Type B pancreatic cell (in vitro differentiated cells): ENCODE measurements around the gene DCP1B. TPM values are rescaled to one million over a fixed set of nuclear protein-coding genes. Genes with fewer than 3 reads are reported as not detected.
"Not testable (repeated sequence)": the region's sequence is repeated elsewhere in the genome, so short reads cannot be mapped to it uniquely, and the experiment has no call there.

ENCODE experiments used
- DNase-seq: peaks from one replicate; pipeline ENCODE4 v3.0.0; 2021; ENCODE audit warnings: mixed read lengths; ENCODE audit not compliant: unreplicated experiment; ENCODE audit errors: extremely low spot score
- H3K27ac Mint-ChIP-seq: 2 replicates; pipeline ENCODE4 v1.8.0; 2021; ENCODE audit warnings: mild to moderate bottlenecking, mixed read lengths
- H3K27me3 Mint-ChIP-seq: 2 replicates; pipeline ENCODE4 v1.8.0; 2021; ENCODE audit warnings: mixed read lengths
- H3K36me3 Mint-ChIP-seq: 2 replicates; pipeline ENCODE4 v1.8.0; 2021; ENCODE audit warnings: mixed read lengths
- H3K4me1 Mint-ChIP-seq: one replicate; pipeline ENCODE4 v1.8.0; 2021; ENCODE audit warnings: mixed read lengths; ENCODE audit not compliant: unreplicated experiment
- H3K4me3 Mint-ChIP-seq: 2 replicates; pipeline ENCODE4 v1.8.0; 2021; ENCODE audit warnings: mild to moderate bottlenecking, mixed read lengths
- H3K9me3 Mint-ChIP-seq: 2 replicates; pipeline ENCODE4 v1.8.0; 2021; ENCODE audit warnings: mixed read lengths
- CTCF ChIP-seq: fragments of 200-600 bp; sonication (generic); conservative IDR thresholded peaks from 2 replicates; pipeline ENCODE4 v1.5.0; 2021; ENCODE audit warnings: antibody characterized with exemption, mild to moderate bottlenecking
- total RNA-seq: library from RNA; stranded (reverse); gene quantifications from 2 replicates; pipeline ENCODE4 v1.2.1, GENCODE V29; 2021; ENCODE audit warnings: low replicate concordance

Gene DCP1B
- total RNA-seq, 1 donor from 2014 or later, result 22.3 TPM

GRCh38 chr12:1947081-1947480 is 57.2 kb downstream of the DCP1B start:
- DNase-seq, result no peak
- Mint-ChIP-seq H3K27ac (no peak overlapping the region), H3K36me3 (peaks cover 82% of the 10 kb centered on the region), H3K4me1 (no peaks in the 10 kb centered on the region), H3K9me3 (no peaks in the 10 kb centered on the region), H3K4me3 (no peak overlapping the region), H3K27me3 (no peaks in the 10 kb centered on the region)
- no peak for TF ChIP-seq CTCF

DNA sequence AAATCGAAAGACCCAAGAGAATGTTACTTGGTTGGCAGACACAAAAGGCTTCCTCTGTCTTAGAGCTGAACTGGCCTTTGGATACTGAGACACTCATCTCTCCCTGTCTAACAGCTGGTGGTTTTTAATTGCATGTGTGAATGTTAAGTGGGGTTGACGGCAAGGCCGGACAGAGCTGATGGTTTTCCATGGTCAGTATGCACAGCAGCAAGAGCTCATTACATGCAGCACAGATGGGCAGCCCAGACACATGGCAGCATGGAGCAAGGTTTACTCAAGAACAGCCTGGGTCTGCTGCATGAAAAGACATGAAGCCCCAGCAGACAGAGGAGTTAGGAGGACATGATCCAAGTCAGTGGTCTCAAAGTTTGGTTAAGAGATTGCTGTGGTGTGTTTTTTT is 58.0 kb downstream of the DCP1B start:
- peaks cover 80% of the 10 kb centered on the region for H3K36me3 Mint-ChIP-seq
- TF ChIP-seq CTCF, result no peak
- H3K4me3 Mint-ChIP-seq, result no peak overlapping the region
- H3K27me3 Mint-ChIP-seq, result no peaks in the 10 kb centered on the region
- no peak overlapping the region for H3K27ac Mint-ChIP-seq
- no peaks in the 10 kb centered on the region for H3K9me3 Mint-ChIP-seq
- no peak for DNase-seq
- no peaks in the 10 kb centered on the region for H3K4me1 Mint-ChIP-seq

DNA sequence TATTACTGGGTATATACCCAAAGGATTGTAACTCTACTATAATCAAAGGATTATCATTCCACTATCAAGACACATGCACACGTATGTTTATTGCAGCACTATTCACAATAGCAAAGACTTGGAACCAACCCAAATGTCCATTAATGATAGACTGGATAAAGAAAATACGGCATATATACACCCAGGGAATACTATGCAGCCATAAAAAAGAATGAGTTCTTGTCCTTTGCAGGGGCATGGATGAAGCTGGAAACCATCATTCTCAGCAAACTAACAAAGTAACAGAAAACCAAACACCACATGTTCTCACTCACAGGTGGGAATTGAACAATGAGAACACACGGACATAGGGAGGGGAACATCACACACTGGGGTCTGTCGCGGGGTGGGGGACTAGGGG is 58.8 kb downstream of the DCP1B start:
- H3K27me3 Mint-ChIP-seq, result not testable (repeated sequence)

DNA sequence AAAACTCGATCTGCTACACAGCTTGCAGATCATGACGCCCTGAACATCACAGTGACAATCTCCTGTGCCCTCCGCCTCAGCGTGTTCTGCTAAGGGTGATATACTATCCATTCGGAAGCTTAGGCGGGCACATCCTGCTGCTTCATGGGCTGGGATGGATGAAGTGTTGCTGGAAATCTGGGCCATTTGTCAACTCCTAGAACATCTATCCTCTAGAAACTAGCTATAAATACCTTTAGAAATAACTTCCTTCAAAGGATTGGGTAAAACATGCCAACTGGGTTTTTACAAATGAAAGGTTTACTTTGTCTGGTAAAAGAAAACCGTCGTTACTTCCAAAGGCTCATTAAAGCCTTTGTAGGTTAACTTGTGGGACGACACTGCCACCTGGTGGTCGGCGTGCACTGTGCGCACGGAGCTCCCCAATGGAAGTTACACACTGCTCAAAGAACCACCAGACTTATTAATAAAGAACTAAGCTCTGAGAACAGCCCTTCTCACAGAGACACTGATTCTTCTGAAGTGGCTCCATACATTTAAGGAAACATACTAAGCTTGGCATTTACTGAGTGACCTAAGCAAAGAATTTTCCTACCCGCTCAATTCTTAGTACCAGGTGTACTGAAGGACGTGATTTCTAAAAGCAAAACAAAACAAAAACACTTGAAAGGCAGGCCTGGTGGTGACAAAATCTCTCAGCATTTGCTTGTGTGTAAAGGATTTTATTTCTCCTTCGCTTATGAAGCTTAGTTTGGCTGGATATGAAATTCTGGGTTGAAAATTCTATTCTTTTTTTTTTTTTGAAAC is 64.3 kb downstream of the DCP1B start:
- Mint-ChIP-seq H3K4me1 (no peaks in the 10 kb centered on the region), H3K4me3 (no peak overlapping the region), H3K27ac (no peak overlapping the region), H3K27me3 (peaks cover 4% of the 10 kb centered on the region), H3K9me3 (no peaks in the 10 kb centered on the region), H3K36me3 (peaks cover 44% of the 10 kb centered on the region)
- DNase-seq, result peak; percentile 85
- TF ChIP-seq CTCF, result peak; percentile 100

More for the DNA sequence above, 58.8 kb downstream of the DCP1B start:
- not testable (repeated sequence) for H3K4me3 Mint-ChIP-seq, H3K4me1 Mint-ChIP-seq, H3K27ac Mint-ChIP-seq, DNase-seq, H3K9me3 Mint-ChIP-seq
- H3K36me3 Mint-ChIP-seq, result peaks cover 83% of the 10 kb centered on the region

- H3K27me3 Mint-ChIP-seq, result peaks cover 4% of the 10 kb centered on the region
- peaks cover 39% of the 10 kb centered on the region for H3K36me3 Mint-ChIP-seq
- H3K27ac Mint-ChIP-seq, result no peak overlapping the region
- no peak overlapping the region for H3K4me3 Mint-ChIP-seq
- DNase-seq, result no peak
- H3K9me3 Mint-ChIP-seq, result no peaks in the 10 kb centered on the region
- no peaks in the 10 kb centered on the region for H3K4me1 Mint-ChIP-seq
- TF ChIP-seq CTCF, result no peak
Observed at GRCh38 chr12:1939331-1939730, 64.9 kb downstream of the DCP1B start.

GRCh38 chr12:1937481-1938224 is 66.6 kb downstream of the DCP1B start:
- TF ChIP-seq CTCF, result no peak
- no peak for DNase-seq
- H3K36me3 Mint-ChIP-seq, result peaks cover 27% of the 10 kb centered on the region
- no peak overlapping the region for H3K27ac Mint-ChIP-seq
- H3K9me3 Mint-ChIP-seq, result no peaks in the 10 kb centered on the region
- H3K4me3 Mint-ChIP-seq, result no peak overlapping the region
- H3K27me3 Mint-ChIP-seq, result peaks cover 7% of the 10 kb centered on the region
- H3K4me1 Mint-ChIP-seq, result no peaks in the 10 kb centered on the region
